ENCODE measurements around the gene SYCP2. TPM values are rescaled to one million over a fixed set of nuclear protein-coding genes. Genes with fewer than 3 reads are reported as not detected.

SYCP2 gene
- total and polyA plus RNA-seq, 2 of the 8 experiments (the other 6 are each of a cell fraction or from before 2014, with no cell fraction given), result 0.02 to 0.50 TPM

GRCh38 chr20:59958626-59959025 lies 25.2 kb upstream of the SYCP2 start (continued):
- TF ChIP-seq JUN (IDR thresholded peaks at IDR 0.05; ENCODE audit: low read depth, low read length) (no peak), CTBP2 (IDR thresholded peaks at IDR 0.05; ENCODE audit: borderline replicate concordance, insufficient read depth, insufficient read length, low read length) (no peak), EP300 (IDR thresholded peaks at IDR 0.05; ENCODE audit: borderline replicate concordance in 1 of 2, low read depth in 2 of 2, low read length in 2 of 2) (no peak), SP2 (IDR thresholded peaks at IDR 0.05; ENCODE audit: low read length) (no peak), TBP (IDR thresholded peaks at IDR 0.05; ENCODE audit: low read depth, low read length) (no peak)

Measured in H1 (cell line).